HG02885 (cell line): ENCODE results near the gene SARNP.
"Not testable (repeated sequence)": the region's sequence is repeated elsewhere in the genome, so short reads cannot be mapped to it uniquely, and the experiment has no call there.

ENCODE experiments used
- ATAC-seq: cut with Tn5 transposase; IDR thresholded peaks from one replicate; pipeline ENCODE4 v1.9.1; 2021; ENCODE audit warnings: mild to moderate bottlenecking; ENCODE audit not compliant: unreplicated experiment, poor library complexity

The SARNP gene

GRCh38 chr12:55809274-55809673, 8.2 kb downstream of the SARNP start:
- ATAC-seq: no peak

GRCh38 chr12:55806982-55807381, 10.5 kb downstream of the SARNP start:
- no peak for ATAC-seq

- no peak for ATAC-seq
These were observed 20.0 kb downstream of the SARNP start for GRCh38 chr12:55797550-55797949.

- no peak for ATAC-seq
These were observed 20.5 kb downstream of the SARNP start for GRCh38 chr12:55797068-55797467.

GRCh38 chr12:55795950-55796349, 21.6 kb downstream of the SARNP start:
- no peak for ATAC-seq

GRCh38 chr12:55789893-55790292, 27.6 kb downstream of the SARNP start:
- no peak for ATAC-seq

- no peak for ATAC-seq
These were observed 28.4 kb downstream of the SARNP start for GRCh38 chr12:55789171-55789570.

- ATAC-seq: no peak
These were observed 29.0 kb downstream of the SARNP start for GRCh38 chr12:55788546-55788945.

GRCh38 chr12:55780685-55781084, 36.8 kb downstream of the SARNP start:
- ATAC-seq: no peak

- no peak for ATAC-seq
These were observed 39.7 kb downstream of the SARNP start for GRCh38 chr12:55777856-55778255.

- no peak for ATAC-seq
These were observed 45.8 kb downstream of the SARNP start for GRCh38 chr12:55771736-55772135.

GRCh38 chr12:55767156-55767555, 50.4 kb downstream of the SARNP start:
- ATAC-seq: no peak

- ATAC-seq: no peak
These were observed 51.7 kb downstream of the SARNP start for GRCh38 chr12:55765736-55766290.

GRCh38 chr12:55762646-55763045, 54.9 kb downstream of the SARNP start:
- ATAC-seq: no peak

GRCh38 chr12:55760663-55761062, 56.9 kb downstream of the SARNP start:
- ATAC-seq: no peak

- not testable (repeated sequence) for ATAC-seq
These were observed 58.9 kb downstream of the SARNP start for GRCh38 chr12:55758575-55758974.

GRCh38 chr12:55757701-55758100, 59.8 kb downstream of the SARNP start:
- no peak for ATAC-seq

GRCh38 chr12:55755246-55755645, 62.3 kb downstream of the SARNP start:
- no peak for ATAC-seq

GRCh38 chr12:55748230-55748993, 69.1 kb downstream of the SARNP start:
- no peak for ATAC-seq

GRCh38 chr12:55746913-55747231, 70.7 kb downstream of the SARNP start:
- ATAC-seq: no peak

- ATAC-seq: no peak
These were observed 71.2 kb downstream of the SARNP start for GRCh38 chr12:55746174-55746912.
